Tibial nerve (tissue), 4 donors: ENCODE measurements around the gene RNF121. TPM values are rescaled to one million over a fixed set of nuclear protein-coding genes. Genes with fewer than 3 reads are reported as not detected.

Source experiments
- DNase-seq, 2 donors: peaks; one replicate each; pipeline ENCODE4 v3.0.0-alpha.2; 2019; ENCODE audit warnings: low spot score in 2 of 2
- H3K27ac ChIP-seq, 4 donors: fragments of 200-600 bp; sonication (generic) in 3 of 4; one replicate each; pipeline ENCODE4 v1.5.1; 2017 to 2019; ENCODE audit warnings: mild to moderate bottlenecking in 1 of 4
- H3K27me3 ChIP-seq, 2 donors: fragments of 200-600 bp; sonication (generic) in 1 of 2; one replicate each; pipeline versions ENCODE4 v1.5.1 to v1.6.0; 2017 to 2019
- H3K36me3 ChIP-seq, 3 donors: fragments of 200-600 bp; sonication (generic); one replicate each; pipeline ENCODE4 v1.5.1; 2018 to 2019
- H3K4me1 ChIP-seq, 4 donors: fragments of 200-600 bp; sonication (generic) in 3 of 4; one replicate each; pipeline ENCODE4 v1.5.1; 2017 to 2019
- H3K4me3 ChIP-seq, 4 donors: fragments of 200-600 bp; sonication (generic) in 3 of 4; one replicate each; pipeline ENCODE4 v1.5.1; 2017 to 2019; ENCODE audit warnings: mild to moderate bottlenecking in 1 of 4, moderate library complexity in 1 of 4
- H3K9me3 ChIP-seq, 4 donors: fragments of 200-600 bp; sonication (generic) in 3 of 4; one replicate each; pipeline ENCODE4 v1.5.1; 2017 to 2019
- CTCF ChIP-seq, 5 experiments: fragments of 200-600 bp in 3 of 5; fragments of 450-650 bp in 2 of 5; sonication (generic) in 3 of 5; IDR thresholded peaks; one replicate each; pipeline ENCODE4 v1.5.1; 2016 to 2019; ENCODE audit warnings: antibody characterized with exemption in 5 of 5, mild to moderate bottlenecking in 3 of 5, moderate library complexity in 2 of 5
- EP300 ChIP-seq, 2 donors: sonication (generic); formaldehyde crosslinking; IDR thresholded peaks; one replicate each; pipeline ENCODE4 v1.6.1; 2017; ENCODE audit warnings: antibody characterized with exemption in 2 of 2, mild to moderate bottlenecking in 1 of 2
- POLR2A ChIP-seq, 2 donors: fragments of 450-650 bp; IDR thresholded peaks; one replicate each; pipeline ENCODE4 v1.6.1; 2017; ENCODE audit warnings: antibody characterized with exemption in 2 of 2, mild to moderate bottlenecking in 2 of 2, moderate library complexity in 2 of 2
- WGBS, 2 donors: methylation state at CpG; one replicate each; pipeline ENCODE4 v1.1.5; 2018; 5-methylcytosine and 5-hydroxymethylcytosine counted together
- total RNA-seq, 4 donors: library from RNA; depleted of rRNA; stranded (reverse); fragments of >200 nt; gene quantifications; one replicate each; pipeline ENCODE4 v1.1.0, GENCODE V29; 2016

The RNF121 gene
- total RNA-seq, 4 donors from 2014 or later = 17.2 to 29.4 (median 21.4) TPM

GRCh38 chr11:71949034-71949433 is 20.2 kb downstream of the RNF121 start:
- DNase-seq = no peak
- Histone ChIP-seq H3K27ac (no peak overlapping the region), H3K4me1 (peaks cover 0 to 12% (median 0%) of the 10 kb centered on the region in 4 donors), H3K27me3 (no peaks in the 10 kb centered on the region), H3K4me3 (no peak overlapping the region), H3K9me3 (no peaks in the 10 kb centered on the region), H3K36me3 (no peaks in the 10 kb centered on the region)
- TF ChIP-seq CTCF (IDR thresholded peaks at IDR 0.05) (no peak), EP300 (IDR thresholded peaks at IDR 0.05) (no peak), POLR2A (IDR thresholded peaks at IDR 0.05) (no peak)
- WGBS, 2 donors = 82 to 87% methylated on average over 6 of the region's 6 CpGs

DNA sequence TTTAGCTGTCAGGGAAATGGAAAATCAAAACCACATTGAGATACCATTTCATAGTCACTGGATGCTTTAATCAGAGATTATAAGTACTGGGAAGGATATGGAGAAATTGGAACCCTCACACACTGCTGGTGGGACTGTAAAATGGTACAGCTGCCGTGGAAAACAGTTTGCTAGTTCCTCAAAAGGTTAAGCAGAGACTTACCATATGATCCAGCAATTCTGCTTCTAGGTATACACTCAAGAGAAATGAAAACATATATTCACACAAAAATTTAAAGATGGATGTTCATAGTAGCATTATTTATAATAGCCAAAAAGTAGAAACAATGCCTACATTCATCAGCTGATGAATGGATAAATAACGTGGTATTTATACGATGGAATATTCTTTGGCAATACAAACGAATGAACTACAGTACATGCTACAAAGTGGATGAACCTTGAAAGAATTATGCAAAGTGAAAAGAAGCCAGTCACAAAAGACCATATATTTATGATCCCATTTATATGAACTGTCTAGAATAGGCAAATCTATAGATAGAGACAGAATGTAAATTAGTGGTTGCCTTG is 23.0 kb downstream of the RNF121 start:
- Histone ChIP-seq H3K36me3 (no peaks in the 10 kb centered on the region), H3K9me3 (no peaks in the 10 kb centered on the region), H3K27me3 (no peaks in the 10 kb centered on the region), H3K4me1 (peaks cover 0 to 12% (median 0%) of the 10 kb centered on the region in 4 donors), H3K27ac (no peak overlapping the region), H3K4me3 (no peak overlapping the region)
- WGBS, 2 donors = 44 to 46% methylated on average over 4 of the region's 4 CpGs
- TF ChIP-seq EP300 (IDR thresholded peaks at IDR 0.05) (no peak), CTCF (IDR thresholded peaks at IDR 0.05) (no peak), POLR2A (IDR thresholded peaks at IDR 0.05) (no peak)
- DNase-seq = no peak

DNA sequence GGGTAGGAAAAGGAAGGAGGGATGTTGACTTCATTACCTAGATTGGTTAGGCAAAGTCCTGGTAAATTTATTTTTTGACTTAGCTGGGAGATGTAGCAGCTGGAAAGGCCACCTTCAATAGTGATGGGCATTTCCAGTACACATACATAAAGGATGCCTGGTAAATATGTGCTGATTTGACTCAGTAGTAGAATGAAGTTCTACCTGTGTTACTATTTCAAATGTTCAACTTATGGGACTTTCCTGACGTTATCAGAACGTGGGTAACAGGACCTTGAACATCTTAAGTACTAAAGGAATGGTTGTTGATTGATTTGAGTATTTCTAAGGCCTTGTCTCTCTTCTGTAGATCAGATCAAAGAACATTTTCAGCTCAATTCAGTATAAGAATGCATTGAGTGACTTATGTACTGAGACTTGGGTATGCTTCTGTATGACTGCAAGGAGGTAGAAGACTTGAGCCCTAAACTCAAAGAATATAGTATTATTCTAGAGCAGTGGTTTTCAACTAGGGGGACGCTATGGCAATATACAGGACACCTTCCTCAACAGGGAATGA is 27.1 kb downstream of the RNF121 start:
- no peaks in the 10 kb centered on the region for H3K9me3 ChIP-seq
- H3K36me3 ChIP-seq = peaks cover 0 to 19% (median 0%) of the 10 kb centered on the region in 3 donors
- TF ChIP-seq EP300 (IDR thresholded peaks at IDR 0.05) (no peak), POLR2A (IDR thresholded peaks at IDR 0.05) (no peak), CTCF (IDR thresholded peaks at IDR 0.05) (no peak)
- no peak overlapping the region for H3K27ac ChIP-seq
- H3K4me1 ChIP-seq = no peaks in the 10 kb centered on the region
- DNase-seq = no peak
- H3K4me3 ChIP-seq = no peak overlapping the region
- H3K27me3 ChIP-seq = no peaks in the 10 kb centered on the region
- WGBS, 2 donors = 62 to 75% methylated on average over 3 of the region's 3 CpGs

- Histone ChIP-seq H3K27me3 (no peaks in the 10 kb centered on the region), H3K4me1 (no peaks in the 10 kb centered on the region), H3K36me3 (peaks cover 0 to 53% (median 0%) of the 10 kb centered on the region in 3 donors), H3K27ac (no peak overlapping the region), H3K4me3 (no peak overlapping the region), H3K9me3 (peaks cover 0 to 4% (median 0%) of the 10 kb centered on the region in 4 donors)
- WGBS, 2 donors = 35 to 44% methylated on average over 2 of the region's 2 CpGs
- TF ChIP-seq EP300 (IDR thresholded peaks at IDR 0.05) (no peak), POLR2A (IDR thresholded peaks at IDR 0.05) (no peak), CTCF (IDR thresholded peaks at IDR 0.05) (no peak)
- DNase-seq = no peak
Measured at GRCh38 chr11:71962428-71963038, 33.7 kb downstream of the RNF121 start.

- no peak for DNase-seq
- Histone ChIP-seq H3K27me3 (no peaks in the 10 kb centered on the region), H3K4me3 (no peak overlapping the region), H3K9me3 (peaks cover 0 to 4% (median 0%) of the 10 kb centered on the region in 4 donors), H3K4me1 (no peaks in the 10 kb centered on the region), H3K36me3 (peaks cover 0 to 60% (median 0%) of the 10 kb centered on the region in 3 donors), H3K27ac (no peak overlapping the region)
- no peak for TF ChIP-seq POLR2A (IDR thresholded peaks at IDR 0.05)
- no peak for TF ChIP-seq EP300 (IDR thresholded peaks at IDR 0.05)
- no peak for TF ChIP-seq CTCF (IDR thresholded peaks at IDR 0.05)
- WGBS, 2 donors = 94 to 96% methylated on average over 8 of the region's 8 CpGs
Measured at GRCh38 chr11:71963468-71963867, 34.6 kb downstream of the RNF121 start.
